H1 (cell line): ENCODE data around the gene SYNJ2. TPM values are rescaled to one million over a fixed set of nuclear protein-coding genes. Genes with fewer than 3 reads are reported as not detected.

ENCODE experiments used
- BACH1 ChIP-seq: IDR thresholded peaks from 2 replicates; pipeline ENCODE4 v1.6.1; 2012; ENCODE audit warnings: low read length, improper control_type of control experiment
- CHD1 ChIP-seq: IDR thresholded peaks from 2 replicates; pipeline ENCODE4 v1.6.1; 2012; ENCODE audit warnings: low read depth, low read length, improper control_type of control experiment
- EGR1 ChIP-seq: IDR thresholded peaks from 2 replicates; pipeline ENCODE4 v1.6.1; 2011; ENCODE audit warnings: low read depth, low read length, borderline replicate concordance
- NANOG ChIP-seq: IDR thresholded peaks from 2 replicates; pipeline ENCODE4 v1.6.1; 2011; ENCODE audit warnings: low read length, low read depth, mild to moderate bottlenecking, inconsistent platforms; ENCODE audit not compliant: insufficient read depth, poor library complexity, severe bottlenecking
- polyA plus RNA-seq, 7 experiments: library from polyadenylated mRNA; depleted of rRNA in 3 of 7; stranded (reverse) in 5 of 7; unstranded in 2 of 7; fragments of >200 nt in 5 of 7; fragments of 200-250 nt in 2 of 7; gene quantifications; 1 replicate in 5 of 7; 2 replicates in 1 of 7; 4 replicates in 1 of 7; pipeline versions ENCODE4 v1.2.1 to v1.2.3, GENCODE V29; 2011 to 2013; ENCODE audit warnings: missing spikeins in 2 of 7, mixed read lengths in 2 of 7
- total RNA-seq: library from RNA; stranded (reverse); fragmentation: NEBNext Ultra II Directional; extraction: Animal tissue kit (Norgen Biotek cat#: 25700); gene quantifications from 2 replicates; pipeline ENCODE4 v1.2.1, GENCODE V29; 2021
- TF ChIP-seq, protein P1 (sequence below): fragments of 300-600 bp; sonication (generic); IDR thresholded peaks from 2 replicates; pipeline ENCODE4 v1.7.1; 2012; ENCODE audit warnings: low read length, moderate library complexity, mild to moderate bottlenecking, inconsistent platforms; ENCODE audit not compliant: insufficient replicate concordance
- TF ChIP-seq, protein P2 (sequence below): IDR thresholded peaks from 2 replicates; pipeline ENCODE4 v1.6.1; 2012; ENCODE audit warnings: inconsistent platforms

SYNJ2 gene
- total and polyA plus RNA-seq, 2 of the 8 experiments (the other 6 are each of a cell fraction or from before 2014, with no cell fraction given): 3.7 to 13.9 TPM

DNA sequence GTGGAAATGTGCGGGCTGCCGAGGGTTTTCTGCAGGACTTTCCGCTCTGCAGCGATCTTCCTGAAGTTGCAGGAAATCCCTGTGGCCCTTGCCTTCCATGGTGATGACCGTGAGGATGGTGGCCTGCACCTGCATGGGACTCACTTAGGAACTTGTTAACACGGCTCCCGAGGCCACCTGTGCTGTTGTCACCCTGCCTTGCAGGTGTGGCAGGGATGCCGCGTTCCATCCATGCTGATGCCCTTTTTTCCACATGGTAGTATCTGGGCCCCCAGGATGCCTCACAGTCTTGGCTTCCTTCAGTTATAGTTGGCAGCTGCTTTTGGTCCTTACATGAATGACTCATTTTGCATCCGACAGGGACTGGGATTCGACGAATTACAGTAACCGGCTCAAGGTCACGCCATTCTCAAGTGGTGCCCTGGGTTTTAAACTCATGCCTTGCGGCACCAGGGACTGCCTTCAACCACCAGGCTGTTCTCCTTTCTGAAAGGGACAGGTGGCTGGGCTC, 37.2 kb downstream of the SYNJ2 start (continued):
- TF ChIP-seq, protein P1, sequence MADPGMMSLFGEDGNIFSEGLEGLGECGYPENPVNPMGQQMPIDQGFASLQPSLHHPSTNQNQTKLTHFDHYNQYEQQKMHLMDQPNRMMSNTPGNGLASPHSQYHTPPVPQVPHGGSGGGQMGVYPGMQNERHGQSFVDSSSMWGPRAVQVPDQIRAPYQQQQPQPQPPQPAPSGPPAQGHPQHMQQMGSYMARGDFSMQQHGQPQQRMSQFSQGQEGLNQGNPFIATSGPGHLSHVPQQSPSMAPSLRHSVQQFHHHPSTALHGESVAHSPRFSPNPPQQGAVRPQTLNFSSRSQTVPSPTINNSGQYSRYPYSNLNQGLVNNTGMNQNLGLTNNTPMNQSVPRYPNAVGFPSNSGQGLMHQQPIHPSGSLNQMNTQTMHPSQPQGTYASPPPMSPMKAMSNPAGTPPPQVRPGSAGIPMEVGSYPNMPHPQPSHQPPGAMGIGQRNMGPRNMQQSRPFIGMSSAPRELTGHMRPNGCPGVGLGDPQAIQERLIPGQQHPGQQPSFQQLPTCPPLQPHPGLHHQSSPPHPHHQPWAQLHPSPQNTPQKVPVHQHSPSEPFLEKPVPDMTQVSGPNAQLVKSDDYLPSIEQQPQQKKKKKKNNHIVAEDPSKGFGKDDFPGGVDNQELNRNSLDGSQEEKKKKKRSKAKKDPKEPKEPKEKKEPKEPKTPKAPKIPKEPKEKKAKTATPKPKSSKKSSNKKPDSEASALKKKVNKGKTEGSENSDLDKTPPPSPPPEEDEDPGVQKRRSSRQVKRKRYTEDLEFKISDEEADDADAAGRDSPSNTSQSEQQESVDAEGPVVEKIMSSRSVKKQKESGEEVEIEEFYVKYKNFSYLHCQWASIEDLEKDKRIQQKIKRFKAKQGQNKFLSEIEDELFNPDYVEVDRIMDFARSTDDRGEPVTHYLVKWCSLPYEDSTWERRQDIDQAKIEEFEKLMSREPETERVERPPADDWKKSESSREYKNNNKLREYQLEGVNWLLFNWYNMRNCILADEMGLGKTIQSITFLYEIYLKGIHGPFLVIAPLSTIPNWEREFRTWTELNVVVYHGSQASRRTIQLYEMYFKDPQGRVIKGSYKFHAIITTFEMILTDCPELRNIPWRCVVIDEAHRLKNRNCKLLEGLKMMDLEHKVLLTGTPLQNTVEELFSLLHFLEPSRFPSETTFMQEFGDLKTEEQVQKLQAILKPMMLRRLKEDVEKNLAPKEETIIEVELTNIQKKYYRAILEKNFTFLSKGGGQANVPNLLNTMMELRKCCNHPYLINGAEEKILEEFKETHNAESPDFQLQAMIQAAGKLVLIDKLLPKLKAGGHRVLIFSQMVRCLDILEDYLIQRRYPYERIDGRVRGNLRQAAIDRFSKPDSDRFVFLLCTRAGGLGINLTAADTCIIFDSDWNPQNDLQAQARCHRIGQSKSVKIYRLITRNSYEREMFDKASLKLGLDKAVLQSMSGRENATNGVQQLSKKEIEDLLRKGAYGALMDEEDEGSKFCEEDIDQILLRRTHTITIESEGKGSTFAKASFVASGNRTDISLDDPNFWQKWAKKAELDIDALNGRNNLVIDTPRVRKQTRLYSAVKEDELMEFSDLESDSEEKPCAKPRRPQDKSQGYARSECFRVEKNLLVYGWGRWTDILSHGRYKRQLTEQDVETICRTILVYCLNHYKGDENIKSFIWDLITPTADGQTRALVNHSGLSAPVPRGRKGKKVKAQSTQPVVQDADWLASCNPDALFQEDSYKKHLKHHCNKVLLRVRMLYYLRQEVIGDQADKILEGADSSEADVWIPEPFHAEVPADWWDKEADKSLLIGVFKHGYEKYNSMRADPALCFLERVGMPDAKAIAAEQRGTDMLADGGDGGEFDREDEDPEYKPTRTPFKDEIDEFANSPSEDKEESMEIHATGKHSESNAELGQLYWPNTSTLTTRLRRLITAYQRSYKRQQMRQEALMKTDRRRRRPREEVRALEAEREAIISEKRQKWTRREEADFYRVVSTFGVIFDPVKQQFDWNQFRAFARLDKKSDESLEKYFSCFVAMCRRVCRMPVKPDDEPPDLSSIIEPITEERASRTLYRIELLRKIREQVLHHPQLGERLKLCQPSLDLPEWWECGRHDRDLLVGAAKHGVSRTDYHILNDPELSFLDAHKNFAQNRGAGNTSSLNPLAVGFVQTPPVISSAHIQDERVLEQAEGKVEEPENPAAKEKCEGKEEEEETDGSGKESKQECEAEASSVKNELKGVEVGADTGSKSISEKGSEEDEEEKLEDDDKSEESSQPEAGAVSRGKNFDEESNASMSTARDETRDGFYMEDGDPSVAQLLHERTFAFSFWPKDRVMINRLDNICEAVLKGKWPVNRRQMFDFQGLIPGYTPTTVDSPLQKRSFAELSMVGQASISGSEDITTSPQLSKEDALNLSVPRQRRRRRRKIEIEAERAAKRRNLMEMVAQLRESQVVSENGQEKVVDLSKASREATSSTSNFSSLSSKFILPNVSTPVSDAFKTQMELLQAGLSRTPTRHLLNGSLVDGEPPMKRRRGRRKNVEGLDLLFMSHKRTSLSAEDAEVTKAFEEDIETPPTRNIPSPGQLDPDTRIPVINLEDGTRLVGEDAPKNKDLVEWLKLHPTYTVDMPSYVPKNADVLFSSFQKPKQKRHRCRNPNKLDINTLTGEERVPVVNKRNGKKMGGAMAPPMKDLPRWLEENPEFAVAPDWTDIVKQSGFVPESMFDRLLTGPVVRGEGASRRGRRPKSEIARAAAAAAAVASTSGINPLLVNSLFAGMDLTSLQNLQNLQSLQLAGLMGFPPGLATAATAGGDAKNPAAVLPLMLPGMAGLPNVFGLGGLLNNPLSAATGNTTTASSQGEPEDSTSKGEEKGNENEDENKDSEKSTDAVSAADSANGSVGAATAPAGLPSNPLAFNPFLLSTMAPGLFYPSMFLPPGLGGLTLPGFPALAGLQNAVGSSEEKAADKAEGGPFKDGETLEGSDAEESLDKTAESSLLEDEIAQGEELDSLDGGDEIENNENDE: no peak
- TF ChIP-seq EGR1: no peak
- TF ChIP-seq BACH1: no peak
- TF ChIP-seq NANOG: no peak
- TF ChIP-seq, protein P2, sequence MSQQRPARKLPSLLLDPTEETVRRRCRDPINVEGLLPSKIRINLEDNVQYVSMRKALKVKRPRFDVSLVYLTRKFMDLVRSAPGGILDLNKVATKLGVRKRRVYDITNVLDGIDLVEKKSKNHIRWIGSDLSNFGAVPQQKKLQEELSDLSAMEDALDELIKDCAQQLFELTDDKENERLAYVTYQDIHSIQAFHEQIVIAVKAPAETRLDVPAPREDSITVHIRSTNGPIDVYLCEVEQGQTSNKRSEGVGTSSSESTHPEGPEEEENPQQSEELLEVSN: no peak
- no peak for TF ChIP-seq CHD1
